B cell (primary cell): ENCODE data around the gene ITGB4. TPM values are rescaled to one million over a fixed set of nuclear protein-coding genes. Genes with fewer than 3 reads are reported as not detected.

Experiments
- ATAC-seq: fragments of 200-7000 bp; cut with Tn5 transposase; one replicate; pipeline ENCODE4 v1.10.0; 2021; ENCODE audit warnings: low read depth, mild to moderate bottlenecking, moderate number of reproducible peaks, moderate library complexity
- CTCF ChIA-PET: fragments of 350-600 bp; sonication (Branson Sonifier 250); formaldehyde crosslinking; loops from one replicate; lab custom pipeline; 2021; ENCODE audit warnings: antibody characterized with exemption, inconsistent platforms; lab: Charles Lee
- POLR2A ChIA-PET: fragments of 350-600 bp; sonication (Branson Sonifier 250); formaldehyde crosslinking; loops from one replicate; lab custom pipeline; 2021; ENCODE audit warnings: antibody characterized with exemption; lab: Charles Lee
- DNase-seq: peaks from one replicate; pipeline ENCODE4 v3.0.0; 2013
- H2AFZ ChIP-seq: 2 replicates; pipeline ENCODE4 v1.6.1; 2012; ENCODE audit warnings: mild to moderate bottlenecking, low read depth, low read length; ENCODE audit not compliant: insufficient read depth, poor library complexity, severe bottlenecking
- H3K27ac ChIP-seq, 2 donors: 1 replicate in 1 of 2; 2 replicates in 1 of 2; pipeline ENCODE4 v1.5.1; 2012 to 2013; ENCODE audit warnings: low read length in 2 of 2, mild to moderate bottlenecking in 2 of 2, moderate library complexity in 1 of 2
- H3K27me3 ChIP-seq, 4 experiments: fragments of 200-600 bp in 1 of 4; sonication (generic) in 1 of 4; replicated peaks in 1 of 4; 1 replicate in 2 of 4; 2 replicates in 2 of 4; pipeline versions ENCODE4 v1.6.1 to v1.7.0; 2013 to 2016; ENCODE audit warnings: low read length in 3 of 4, mild to moderate bottlenecking in 2 of 4, mixed read lengths in 1 of 4, moderate library complexity in 1 of 4; ENCODE audit not compliant: insufficient read depth in 4 of 4, control insufficient read depth in 3 of 4; ENCODE audit errors: control extremely low read depth in 1 of 4
- H3K36me3 ChIP-seq, 2 experiments: replicated peaks in 1 of 2; 1 replicate in 1 of 2; 2 replicates in 1 of 2; pipeline versions ENCODE4 v1.6.1 to v1.7.1; 2013; ENCODE audit warnings: low read length in 1 of 2; ENCODE audit not compliant: insufficient read depth in 2 of 2, control insufficient read depth in 1 of 2; ENCODE audit errors: control extremely low read depth in 1 of 2, extremely low read depth in 1 of 2
- H3K4me1 ChIP-seq, 2 donors: fragments of 200-600 bp in 1 of 2; sonication (generic) in 1 of 2; 1 replicate in 1 of 2; 2 replicates in 1 of 2; pipeline versions ENCODE4 v1.5.1 to v1.6.1; 2013 to 2017; ENCODE audit warnings: low read length in 2 of 2; ENCODE audit not compliant: control insufficient read depth in 2 of 2, insufficient read depth in 2 of 2
- H3K4me2 ChIP-seq: replicated peaks from 2 replicates; pipeline ENCODE3; 2012; ENCODE audit warnings: mild to moderate bottlenecking, low read depth, low read length; ENCODE audit not compliant: poor library complexity, severe bottlenecking
- H3K4me3 ChIP-seq, 5 experiments: fragments of 200-600 bp in 1 of 5; sonication (generic) in 1 of 5; 1 replicate in 3 of 5; 2 replicates in 2 of 5; pipeline versions ENCODE4 v1.5.1 to v1.7.0; 2011 to 2016; ENCODE audit warnings: low read length in 4 of 5, mild to moderate bottlenecking in 4 of 5, low read depth in 2 of 5, control low read depth in 1 of 5, moderate library complexity in 1 of 5; ENCODE audit not compliant: insufficient read depth in 1 of 5; ENCODE audit errors: control extremely low read depth in 1 of 5, extremely low read depth in 1 of 5
- H3K79me2 ChIP-seq: fragments of 200-600 bp; sonication (generic); one replicate; pipeline ENCODE4 v1.6.0; 2016; ENCODE audit warnings: low read length; ENCODE audit not compliant: control insufficient read depth, insufficient read depth
- H3K9ac ChIP-seq: fragments of 200-600 bp; sonication (generic); 2 replicates; pipeline ENCODE4 v1.6.1; 2017; ENCODE audit warnings: mild to moderate bottlenecking, low read length, moderate library complexity
- H3K9me3 ChIP-seq, 3 donors: one replicate each; pipeline versions ENCODE4 v1.6.1 to v1.7.1; 2013; ENCODE audit warnings: low read length in 2 of 3; ENCODE audit not compliant: control insufficient read depth in 2 of 3, insufficient read depth in 1 of 3; ENCODE audit errors: control extremely low read depth in 1 of 3
- H4K20me1 ChIP-seq: 2 replicates; pipeline ENCODE4 v1.6.0; 2012; ENCODE audit warnings: mild to moderate bottlenecking, low read length; ENCODE audit not compliant: insufficient read depth, control insufficient read depth, poor library complexity, severe bottlenecking
- H3K27ac Mint-ChIP-seq: one replicate; pipeline ENCODE4 v1.8.0; 2021; ENCODE audit warnings: mixed read lengths
- H3K27me3 Mint-ChIP-seq: one replicate; pipeline ENCODE4 v1.8.0; 2021; ENCODE audit warnings: mixed read lengths
- H3K4me1 Mint-ChIP-seq: one replicate; pipeline ENCODE4 v1.8.0; 2021; ENCODE audit warnings: mixed read lengths
- H3K4me3 Mint-ChIP-seq: one replicate; pipeline ENCODE4 v1.8.0; 2021; ENCODE audit warnings: mixed read lengths
- H3K9me3 Mint-ChIP-seq: one replicate; pipeline ENCODE4 v1.8.0; 2022; ENCODE audit warnings: mixed read lengths; ENCODE audit not compliant: insufficient read depth
- CTCF ChIP-seq: fragments of 200-600 bp; IDR thresholded peaks from one replicate; pipeline ENCODE4 v1.8.0; 2022; ENCODE audit warnings: antibody characterized with exemption, mild to moderate bottlenecking
- EZH2 ChIP-seq: IDR thresholded peaks from 2 replicates; pipeline ENCODE4 v1.6.1; 2012; ENCODE audit warnings: borderline replicate concordance, low read depth, mild to moderate bottlenecking, moderate library complexity, low read length; ENCODE audit not compliant: insufficient read depth, poor library complexity, severe bottlenecking
- WGBS: methylation state at CpG from one replicate; pipeline ENCODE4 v1.1.5; 2013; ENCODE audit warnings: missing lambda C conversion rate; ENCODE audit not compliant: insufficient coverage; 5-methylcytosine and 5-hydroxymethylcytosine counted together
- intact Hi-C: fragments of 100-400 bp; cut with micrococcal nuclease; formaldehyde crosslinking; loops from one replicate; pipeline ENCODE4 v1.10.0; 2022
- polyA plus RNA-seq: library from polyadenylated mRNA; depleted of rRNA; stranded (reverse); fragments of >200 nt; gene quantifications from 2 replicates; pipeline ENCODE4 v1.2.3, GENCODE V29; 2012
- total RNA-seq, 2 donors: library from RNA; stranded (reverse); fragments of 120-200 nt in 1 of 2; gene quantifications; 1 replicate in 1 of 2; 2 replicates in 1 of 2; pipeline versions ENCODE4 v1.2.3 to v1.2.4, GENCODE V29; 2013 to 2022

The ITGB4 gene
- total and polyA plus RNA-seq, 2 donors (not counting 1 experiment from before 2014, with no cell fraction given), result 0.12 to 0.81 TPM

GRCh38 chr17:75803883-75804282 is 82.6 kb downstream of the ITGB4 start:
- Histone ChIP-seq H3K4me2 (no peak overlapping the region), H3K4me3 (no peak overlapping the region), H3K9me3 (no peaks in the 10 kb centered on the region), H3K9ac (no peak overlapping the region), H3K4me1 (peaks cover 0 to 6% of the 10 kb centered on the region in 2 donors), H3K27me3 (no peaks in the 10 kb centered on the region), H3K79me2 (peaks cover 66% of the 10 kb centered on the region), H3K27ac (no peak overlapping the region), H3K36me3 (peaks cover 0 to 15% of the 10 kb centered on the region in 2 experiments), H4K20me1 (peaks cover 12% of the 10 kb centered on the region), H2AFZ (no peak overlapping the region)
- Mint-ChIP-seq H3K27me3 (no peaks in the 10 kb centered on the region), H3K4me1 (peaks cover 12% of the 10 kb centered on the region), H3K9me3 (no peaks in the 10 kb centered on the region), H3K4me3 (no peak overlapping the region), H3K27ac (no peak overlapping the region)
- no peak for DNase-seq
- ChIA-PET POLR2A (interaction anchor here (0.6 kb wide), 1 partner anchor 37 kb away, joined by 5 read pairs; no protein-coding TSS in a partner anchor), CTCF (interaction anchor here (1.0 to 2.5 kb wide), 3 partner anchors 12 to 23 kb away, joined by 3 to 10 read pairs (median 3); no protein-coding TSS in a partner anchor)
- TF ChIP-seq CTCF (no peak), EZH2 (no peak)
- ATAC-seq, result no peak
- 100% methylated on average over 1 of the region's 1 CpG for WGBS
- intact Hi-C loops, result no loop called here

- Histone ChIP-seq H3K27ac (no peak overlapping the region), H4K20me1 (peaks cover 19% of the 10 kb centered on the region), H3K4me3 (no peak overlapping the region), H3K27me3 (no peaks in the 10 kb centered on the region), H2AFZ (no peak overlapping the region), H3K4me2 (no peak overlapping the region), H3K79me2 (peaks cover 48% of the 10 kb centered on the region), H3K4me1 (peaks cover 0 to 12% of the 10 kb centered on the region in 2 donors), H3K36me3 (peaks cover 0 to 24% of the 10 kb centered on the region in 2 experiments), H3K9ac (no peak overlapping the region), H3K9me3 (no peaks in the 10 kb centered on the region)
- TF ChIP-seq CTCF, result no peak
- intact Hi-C loops, result no loop called here
- DNase-seq, result no peak
- WGBS, result 93% methylated on average over 3 of the region's 4 CpGs
- no peak for ATAC-seq
- POLR2A ChIA-PET, result no interaction called here
- Mint-ChIP-seq H3K4me1 (peaks cover 16% of the 10 kb centered on the region), H3K9me3 (no peaks in the 10 kb centered on the region), H3K27ac (no peak overlapping the region), H3K27me3 (no peaks in the 10 kb centered on the region), H3K4me3 (no peak overlapping the region)
- CTCF ChIA-PET, result interaction anchor here (0.6 to 1.6 kb wide), 6 partner anchors 15 to 54 kb away, joined by 3 to 5 read pairs (median 3); no protein-coding TSS in a partner anchor
Observed at GRCh38 chr17:75806822-75807500, 85.7 kb downstream of the ITGB4 start.
